Sciatic nerve (tissue), 2 donors: ENCODE results near the gene ERCC6L2. TPM values are rescaled to one million over a fixed set of nuclear protein-coding genes. Genes with fewer than 3 reads are reported as not detected.
A peak's percentile ranks its signal among the peaks of the same experiment; 100 is the strongest.

Experiments used
- ATAC-seq: fragments of 200-7000 bp; cut with Tn5 transposase; one replicate; pipeline ENCODE4 v1.9.1; 2020; ENCODE audit warnings: mild to moderate bottlenecking, moderate library complexity
- DNase-seq: peaks from one replicate; pipeline ENCODE4 v3.0.0-alpha.2; 2020; ENCODE audit warnings: low spot score
- intact Hi-C: fragments of 100-400 bp; cut with DNase I; formaldehyde crosslinking; loops from one replicate; pipeline ENCODE4 v1.14.2; 2022
- total RNA-seq: library from RNA; stranded (reverse); fragmentation: NEBNext Ultra II Directional; extraction: Animal tissue kit (Norgen Biotek cat#: 25700); gene quantifications from one replicate; pipeline ENCODE4 v1.2.1, GENCODE V29; 2021
- donor health status: DM: no; HTN: no; CAD: no.
- donor health status: DM: no; HTN: no; CAD: no.

Gene ERCC6L2, protein sequence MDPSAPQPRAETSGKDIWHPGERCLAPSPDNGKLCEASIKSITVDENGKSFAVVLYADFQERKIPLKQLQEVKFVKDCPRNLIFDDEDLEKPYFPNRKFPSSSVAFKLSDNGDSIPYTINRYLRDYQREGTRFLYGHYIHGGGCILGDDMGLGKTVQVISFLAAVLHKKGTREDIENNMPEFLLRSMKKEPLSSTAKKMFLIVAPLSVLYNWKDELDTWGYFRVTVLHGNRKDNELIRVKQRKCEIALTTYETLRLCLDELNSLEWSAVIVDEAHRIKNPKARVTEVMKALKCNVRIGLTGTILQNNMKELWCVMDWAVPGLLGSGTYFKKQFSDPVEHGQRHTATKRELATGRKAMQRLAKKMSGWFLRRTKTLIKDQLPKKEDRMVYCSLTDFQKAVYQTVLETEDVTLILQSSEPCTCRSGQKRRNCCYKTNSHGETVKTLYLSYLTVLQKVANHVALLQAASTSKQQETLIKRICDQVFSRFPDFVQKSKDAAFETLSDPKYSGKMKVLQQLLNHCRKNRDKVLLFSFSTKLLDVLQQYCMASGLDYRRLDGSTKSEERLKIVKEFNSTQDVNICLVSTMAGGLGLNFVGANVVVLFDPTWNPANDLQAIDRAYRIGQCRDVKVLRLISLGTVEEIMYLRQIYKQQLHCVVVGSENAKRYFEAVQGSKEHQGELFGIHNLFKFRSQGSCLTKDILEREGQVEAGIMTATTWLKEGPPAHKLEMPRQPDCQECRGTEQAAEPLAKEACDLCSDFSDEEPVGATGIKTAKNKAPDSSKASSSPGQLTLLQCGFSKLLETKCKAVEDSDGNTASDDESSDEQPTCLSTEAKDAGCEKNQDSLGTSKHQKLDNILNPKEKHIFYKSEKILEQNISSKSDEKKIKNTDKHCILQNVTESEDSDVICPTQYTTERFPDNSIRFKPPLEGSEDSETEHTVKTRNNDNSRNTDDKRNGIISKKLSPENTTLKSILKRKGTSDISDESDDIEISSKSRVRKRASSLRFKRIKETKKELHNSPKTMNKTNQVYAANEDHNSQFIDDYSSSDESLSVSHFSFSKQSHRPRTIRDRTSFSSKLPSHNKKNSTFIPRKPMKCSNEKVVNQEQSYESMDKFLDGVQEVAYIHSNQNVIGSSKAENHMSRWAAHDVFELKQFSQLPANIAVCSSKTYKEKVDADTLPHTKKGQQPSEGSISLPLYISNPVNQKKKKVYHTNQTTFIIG (N-terminal part only)
- total RNA-seq, result 63.7 TPM

DNA sequence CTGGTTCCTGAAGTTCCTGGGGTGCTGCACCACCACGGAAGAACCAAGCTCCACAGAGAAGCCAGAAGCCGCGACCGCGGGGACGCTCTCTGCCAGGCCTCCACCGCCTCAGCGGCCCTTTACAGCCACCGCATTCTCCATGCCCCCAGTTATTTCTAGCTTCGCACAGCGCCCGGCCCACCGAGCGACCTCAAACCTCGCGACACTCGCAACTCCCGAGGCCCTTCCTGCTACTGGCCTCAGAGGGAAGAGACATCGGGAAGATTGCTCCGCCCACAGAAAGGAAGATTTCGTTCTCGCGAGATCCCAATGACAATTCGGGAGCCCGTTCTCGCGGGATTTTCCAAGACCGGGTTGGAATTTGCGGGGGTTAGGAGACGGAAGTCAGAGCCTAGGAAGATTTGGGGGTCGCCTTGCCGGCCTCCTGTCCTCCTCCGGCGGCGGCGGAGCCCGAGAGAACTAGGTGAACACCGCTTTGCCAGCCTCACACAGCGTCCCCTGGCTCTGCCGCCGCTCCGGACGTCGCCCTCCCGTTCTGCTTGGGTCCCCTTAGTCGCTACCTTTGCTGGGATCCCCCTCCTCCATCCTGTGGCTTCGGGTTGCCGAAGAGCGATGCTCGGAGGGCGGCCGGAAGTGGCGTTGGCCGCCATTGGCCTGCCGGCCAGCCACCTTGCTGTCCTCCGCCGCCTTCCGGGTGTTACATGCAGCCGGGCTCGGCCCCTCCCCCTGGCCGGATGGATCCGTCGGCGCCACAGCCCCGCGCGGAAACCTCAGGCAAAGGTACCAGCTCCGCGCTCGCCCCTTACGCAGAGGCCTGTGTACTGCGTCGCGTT lies at the start of gene ERCC6L2:
Gene ERCC6L2, plus strand, starts transcription at position 387 of the 833 bp plus-strand sequence. Its CDS starts 348 bp downstream, at position 735.
- DNase-seq, result peak; percentile 96
- ATAC-seq, result peak; percentile 98
- intact Hi-C loops, result no loop called here

DNA sequence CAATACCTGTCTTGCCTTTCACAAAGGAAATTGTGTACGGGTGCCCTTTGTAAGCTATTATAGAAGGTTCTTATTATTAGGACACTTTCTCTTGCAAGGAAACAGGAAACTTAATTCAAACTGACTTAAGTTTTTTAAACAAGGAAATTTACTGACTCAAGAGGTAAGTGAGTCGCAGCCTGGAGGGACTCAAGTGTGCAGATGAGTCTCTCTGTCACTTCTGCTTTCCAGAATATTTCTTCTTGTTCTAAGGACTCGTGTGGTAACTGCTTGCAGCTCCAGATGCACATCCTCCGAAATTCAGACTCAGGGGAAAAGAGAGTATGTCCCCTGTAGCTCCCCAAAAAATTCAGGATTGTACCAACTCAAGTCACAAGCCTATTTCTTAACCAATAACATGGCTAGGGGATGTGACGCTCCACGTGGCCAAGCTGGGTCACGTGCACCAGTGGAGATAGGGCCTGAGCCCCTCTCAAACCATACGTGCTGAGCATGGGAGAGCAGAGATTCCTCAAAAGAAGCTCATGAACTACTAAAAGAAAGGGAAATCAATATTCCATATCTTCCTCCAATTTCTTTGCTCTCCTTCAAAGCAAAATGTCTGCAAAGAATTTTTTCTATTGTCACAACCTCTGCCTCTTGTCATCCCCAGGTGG lies 49.2 kb upstream of the ERCC6L2 start:
- ATAC-seq (no peak), DNase-seq (no peak)
- intact Hi-C loops, result no loop called here

DNA sequence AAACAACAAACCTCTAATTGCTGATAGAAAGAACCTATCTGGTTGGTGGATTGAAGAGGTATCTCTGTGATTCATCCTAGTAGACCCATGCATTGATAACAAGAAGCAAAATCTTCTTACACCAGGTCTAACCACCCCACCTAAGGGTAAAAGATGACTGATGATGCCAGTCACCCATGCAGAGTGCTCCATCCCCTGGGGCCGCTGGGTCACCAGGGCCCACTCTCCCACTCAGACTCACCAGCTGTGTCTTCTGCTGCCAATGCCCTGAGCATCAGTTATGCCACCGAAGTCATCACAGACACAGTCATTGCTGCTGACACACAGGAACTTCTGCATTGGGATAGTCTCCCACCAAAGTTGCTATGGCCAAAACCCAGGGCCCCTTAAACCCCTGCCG lies 44.7 kb upstream of the ERCC6L2 start:
- intact Hi-C loops, result no loop called here
- DNase-seq, result no peak
- no peak for ATAC-seq

DNA sequence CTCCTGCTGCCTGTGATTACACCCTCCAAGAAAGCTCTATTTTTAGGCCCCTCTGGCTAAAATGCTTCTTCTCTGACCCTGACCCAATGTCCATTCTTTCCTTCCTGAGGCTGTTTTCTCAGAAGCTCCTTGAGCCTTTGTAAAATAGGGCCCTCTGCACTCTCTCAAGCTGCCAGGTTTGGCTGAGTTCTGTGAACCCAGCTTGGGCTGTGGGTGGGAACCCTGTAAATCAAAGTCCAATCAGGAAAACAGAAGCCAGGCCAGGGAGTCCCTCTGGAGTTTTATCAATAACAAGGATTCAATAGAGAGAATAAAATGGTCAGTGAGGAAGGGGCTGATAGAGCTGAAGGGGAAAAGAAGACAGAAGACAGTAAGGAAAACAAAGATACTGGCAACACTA lies 43.7 kb upstream of the ERCC6L2 start:
- ATAC-seq, result peak; percentile 47
- DNase-seq, result no peak
- intact Hi-C loops, result no loop called here

DNA sequence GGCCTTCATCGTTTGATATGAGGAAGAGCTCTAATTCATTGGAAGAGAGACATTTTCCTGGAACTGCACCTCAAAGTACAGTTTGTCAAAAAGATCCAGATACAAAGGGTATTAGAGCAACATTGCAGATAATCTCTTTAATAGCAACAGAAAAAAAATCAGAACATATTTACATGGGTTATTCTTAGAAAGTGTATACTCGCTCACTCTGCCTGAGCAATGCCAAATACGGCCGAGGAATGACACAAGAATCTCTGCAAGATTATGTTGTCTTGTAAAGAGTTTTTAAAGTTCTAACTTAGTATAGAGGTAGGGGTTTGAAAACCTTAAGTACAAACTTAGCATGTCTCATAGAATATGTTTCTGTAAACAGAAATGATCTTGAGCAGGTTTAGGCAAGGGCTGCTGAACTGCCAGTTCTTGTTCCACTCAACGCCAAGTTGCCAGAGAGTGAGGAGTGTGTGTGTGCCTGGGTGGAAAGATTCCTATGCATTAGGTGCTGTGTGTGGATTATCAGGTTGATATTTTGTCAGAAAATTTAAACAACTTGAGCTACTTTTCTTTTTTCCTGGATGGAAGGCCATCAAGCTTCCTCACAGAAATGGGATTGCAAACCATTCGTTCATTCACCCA lies 41.8 kb upstream of the ERCC6L2 start:
- DNase-seq (no peak), ATAC-seq (no peak)
- intact Hi-C loops, result no loop called here

DNA sequence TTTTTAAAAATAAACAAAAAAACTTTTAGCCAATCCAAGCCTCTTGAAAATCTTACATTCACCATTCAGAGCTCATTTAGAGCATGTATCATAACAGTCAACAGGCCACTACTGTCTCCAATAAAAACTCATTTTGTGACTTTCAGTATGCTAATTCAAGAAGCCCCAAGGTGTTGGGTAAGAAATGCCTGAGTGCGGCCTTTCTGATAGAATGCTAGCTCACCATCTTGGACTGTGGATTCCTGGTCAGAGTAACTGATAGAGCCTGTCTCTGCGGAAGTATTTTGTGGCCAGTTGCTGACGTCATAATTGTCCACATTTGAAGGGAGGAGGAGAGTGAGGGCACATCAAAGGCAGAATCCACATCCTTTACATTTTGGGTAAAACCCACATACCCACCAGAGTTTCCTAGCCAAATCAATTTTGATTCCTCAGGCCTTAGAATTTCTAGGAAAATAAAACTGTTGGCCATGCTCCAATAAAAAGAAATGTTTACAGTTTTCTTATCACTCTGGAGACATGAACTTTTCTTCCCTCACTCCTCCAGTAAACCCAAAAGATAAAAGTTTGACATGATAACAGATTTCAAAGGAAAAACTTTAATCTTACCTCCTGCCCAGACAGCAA lies 41.1 kb upstream of the ERCC6L2 start:
- peak; percentile 56 for ATAC-seq
- DNase-seq, result no peak
- intact Hi-C loops, result no loop called here

DNA sequence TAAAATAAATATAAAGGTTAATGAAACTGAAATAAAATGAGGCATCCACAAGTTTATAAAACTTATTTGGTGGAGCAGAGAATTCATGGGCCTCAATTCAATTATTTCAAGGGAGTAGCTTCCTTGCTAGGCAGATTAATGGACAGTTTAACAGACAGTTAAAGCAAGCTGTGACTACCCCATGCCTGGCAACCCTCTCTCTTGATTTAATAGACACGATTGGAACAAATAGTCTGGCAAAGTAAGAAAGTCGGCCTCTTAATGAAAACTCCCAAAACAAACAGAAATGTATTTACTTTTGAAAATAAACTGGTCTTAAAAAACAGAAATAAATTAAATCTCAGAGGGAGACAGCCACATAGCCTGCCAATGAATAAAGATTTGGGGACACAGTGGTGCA lies 40.1 kb upstream of the ERCC6L2 start:
- intact Hi-C loops, result no loop called here
- no peak for ATAC-seq
- no peak for DNase-seq

DNA sequence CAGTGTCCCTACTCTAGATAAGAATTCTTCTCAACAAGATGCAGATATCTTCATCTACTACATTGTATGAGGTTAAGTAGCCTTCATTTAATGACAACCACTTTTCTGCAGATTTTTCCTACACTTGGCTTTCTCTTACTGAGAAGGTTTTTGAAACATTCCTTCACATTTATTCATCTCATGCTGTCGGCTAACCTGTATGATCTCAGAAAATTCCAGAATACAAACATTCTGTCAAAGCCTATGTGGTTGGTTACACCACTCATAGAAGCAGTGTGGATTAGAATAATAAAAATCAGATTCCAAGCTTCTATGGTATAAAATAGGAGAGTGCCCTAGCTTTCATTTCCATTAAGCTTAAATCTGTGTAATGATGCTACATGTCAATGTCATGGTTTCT lies 39.4 kb upstream of the ERCC6L2 start:
- intact Hi-C loops, result no loop called here
- no peak for DNase-seq
- no peak for ATAC-seq

DNA sequence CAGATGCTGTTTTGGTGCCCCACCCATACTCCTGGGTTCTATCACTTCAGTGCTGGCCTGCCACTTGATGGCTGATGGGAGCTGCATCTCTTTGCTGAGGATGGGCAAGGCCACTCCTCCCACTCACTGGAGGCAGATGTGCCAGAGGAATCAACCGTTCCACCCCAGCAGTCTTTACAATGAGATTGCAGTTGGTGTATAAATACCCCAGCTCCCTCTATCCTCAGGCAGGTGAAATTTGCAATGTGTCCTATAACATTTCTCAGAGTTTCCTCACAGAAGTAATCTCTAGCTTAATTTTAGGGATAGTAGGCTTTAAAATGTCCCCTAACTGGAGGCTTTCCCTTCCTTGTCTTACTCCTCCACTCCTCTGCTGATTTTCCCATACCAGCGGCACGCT lies 36.5 kb upstream of the ERCC6L2 start:
- intact Hi-C loops, result no loop called here
- no peak for ATAC-seq
- DNase-seq, result no peak

DNA sequence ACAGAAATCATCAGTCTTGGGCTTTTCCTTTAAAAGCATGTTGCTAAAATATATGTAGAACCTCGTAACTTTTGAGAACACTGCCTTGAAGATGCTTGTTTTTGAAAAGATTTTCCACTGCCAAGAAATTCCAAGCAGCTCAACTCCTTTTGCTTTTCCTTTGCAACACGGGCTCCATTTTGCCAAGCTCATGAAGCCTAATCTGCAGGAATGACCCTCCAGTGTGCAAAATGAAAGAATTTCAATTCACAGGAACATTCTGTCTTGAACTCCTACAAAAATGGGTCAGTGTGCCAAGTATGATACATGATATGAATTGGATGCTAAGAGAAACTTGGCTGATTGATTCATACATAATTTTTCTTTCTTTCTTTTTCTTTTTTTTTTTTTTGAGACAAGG lies 35.4 kb upstream of the ERCC6L2 start:
- intact Hi-C loops, result no loop called here
- no peak for DNase-seq

DNA sequence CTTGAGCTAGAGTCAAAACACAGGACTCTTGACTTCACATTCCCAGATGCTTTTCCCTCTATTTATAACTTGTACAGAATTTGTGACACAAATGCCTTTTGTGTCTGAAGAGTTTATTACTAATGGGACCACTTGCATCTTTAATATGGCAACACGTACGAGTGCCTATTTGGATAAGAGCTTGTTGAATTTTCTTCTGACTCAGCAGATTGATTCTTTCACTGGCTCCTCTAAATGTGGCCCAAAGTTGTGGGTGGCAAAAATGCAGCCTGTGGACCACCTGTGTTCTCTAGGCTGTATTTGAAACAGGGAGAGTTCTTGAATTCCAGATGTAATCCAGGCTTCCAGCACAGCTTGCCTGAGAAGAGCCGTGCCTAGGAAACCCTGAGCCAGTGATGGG lies 34.1 kb upstream of the ERCC6L2 start:
- ATAC-seq (no peak), DNase-seq (no peak)
- intact Hi-C loops, result no loop called here

More for the DNA sequence above, 35.4 kb upstream of the ERCC6L2 start:
- ATAC-seq, result no peak

DNA sequence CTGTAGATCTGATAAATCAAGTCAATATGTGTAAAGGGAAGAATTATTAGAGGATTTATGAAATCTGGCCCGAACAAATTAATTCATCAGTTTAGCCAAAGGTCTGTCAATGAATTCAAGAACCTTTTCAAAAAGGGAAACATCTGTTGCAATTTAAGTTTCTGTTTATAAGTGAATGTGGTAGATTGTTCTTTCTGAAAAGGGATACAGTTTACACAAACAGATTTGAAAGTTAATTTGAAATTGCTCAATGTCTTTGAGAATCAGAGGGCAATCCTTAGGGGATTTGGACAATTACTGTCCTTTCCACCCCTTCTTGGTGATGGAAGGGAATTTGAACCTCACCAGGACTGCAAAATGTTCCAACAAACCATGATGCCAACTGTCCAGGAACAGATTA lies 29.7 kb upstream of the ERCC6L2 start:
- ATAC-seq (peak; percentile 70), DNase-seq (no peak)
- intact Hi-C loops, result no loop called here

DNA sequence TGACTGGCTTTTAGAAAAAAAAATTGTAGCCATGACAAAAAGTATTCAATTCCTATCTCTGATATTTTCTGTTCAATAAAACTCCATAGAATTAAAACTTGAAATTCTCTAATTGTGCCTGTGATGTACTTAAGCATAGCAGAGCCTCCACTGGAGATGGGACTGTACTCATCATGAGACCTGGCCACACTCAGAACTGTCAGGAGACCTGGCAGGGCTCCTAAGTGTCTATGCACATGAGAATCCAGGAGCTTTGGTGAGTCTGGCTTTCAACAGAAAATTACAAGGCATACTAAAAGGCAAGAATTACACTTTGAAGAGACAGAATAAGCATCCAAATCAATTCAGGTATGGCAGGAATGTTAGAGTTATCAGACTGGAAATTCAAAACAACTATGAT lies 26.7 kb upstream of the ERCC6L2 start:
- intact Hi-C loops, result no loop called here
- DNase-seq, result no peak
- no peak for ATAC-seq

DNA sequence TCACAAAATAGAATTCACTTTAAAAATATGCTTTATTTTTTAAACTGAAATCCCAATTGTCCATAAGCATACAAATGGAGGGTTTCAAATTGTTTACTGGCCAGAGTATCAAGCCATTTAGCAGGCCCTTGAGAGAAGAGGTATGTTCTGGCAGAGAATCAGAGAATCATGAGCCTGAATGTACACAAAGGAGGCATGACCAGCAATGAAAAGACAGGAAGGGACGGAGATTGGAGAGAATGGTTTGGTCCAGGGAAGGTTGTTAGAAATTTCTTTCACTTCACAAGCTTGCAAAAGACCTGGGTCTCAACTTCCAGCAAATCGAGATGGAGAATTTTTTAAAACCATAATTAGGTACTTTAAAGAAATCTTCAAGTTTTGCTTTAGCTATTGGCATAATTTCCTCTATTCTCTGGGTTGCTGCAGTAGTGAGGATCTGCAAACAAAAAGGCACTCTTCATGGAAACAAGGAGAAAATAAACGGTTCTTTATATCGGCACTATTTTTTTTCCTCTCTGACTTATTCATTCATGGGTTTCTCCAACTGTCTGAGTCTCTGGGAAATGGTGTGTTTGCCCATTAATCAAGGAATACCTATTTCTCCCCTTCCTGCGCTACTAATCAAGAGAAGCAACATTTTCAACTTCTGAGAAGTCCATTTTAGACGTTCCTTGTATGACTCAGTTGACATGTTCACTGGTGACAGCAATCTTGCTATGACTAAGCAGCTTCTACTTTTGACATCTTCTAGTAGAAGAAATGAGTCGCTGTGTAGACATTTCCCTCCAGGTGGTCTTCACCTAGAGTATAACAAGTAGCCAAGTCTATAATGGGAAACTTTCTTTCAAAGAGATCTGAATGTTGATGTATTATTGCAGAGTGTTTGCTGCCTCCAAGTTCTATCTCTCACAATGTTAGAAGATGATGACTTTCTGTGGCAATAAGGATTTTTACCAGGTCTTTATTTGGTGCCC lies 23.1 kb upstream of the ERCC6L2 start:
- peak; percentile 33 for ATAC-seq
- intact Hi-C loops, result no loop called here
- DNase-seq, result no peak

DNA sequence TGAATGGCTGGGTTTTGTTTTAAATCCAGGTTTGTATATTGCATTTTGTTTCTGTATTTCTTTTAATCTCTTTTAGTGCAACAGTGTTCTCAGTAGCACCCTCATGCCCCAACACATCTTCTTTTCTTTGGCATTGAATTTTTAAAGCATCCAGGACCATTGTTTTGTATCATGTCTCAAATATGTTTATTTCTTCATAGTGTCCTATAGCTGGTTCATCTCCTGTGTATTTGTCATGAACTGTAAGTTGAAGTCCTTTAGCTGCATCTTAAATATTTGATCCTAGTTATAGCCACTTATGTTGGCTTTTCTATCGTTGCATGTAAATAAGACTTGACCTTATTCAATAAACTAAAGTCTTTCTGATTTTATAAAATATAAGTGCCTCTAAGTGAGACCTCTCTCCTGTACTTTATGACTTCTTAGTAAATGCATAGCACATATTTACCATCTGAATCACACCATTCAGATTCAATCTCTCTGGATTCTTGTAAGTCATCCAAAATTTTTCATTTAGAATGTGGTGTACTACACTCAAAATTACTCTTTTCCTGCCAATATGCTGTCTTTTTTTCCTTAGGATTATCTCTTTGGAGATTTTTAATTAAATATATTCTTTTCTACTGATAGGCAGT lies 21.0 kb upstream of the ERCC6L2 start:
- ATAC-seq, result no peak
- no peak for DNase-seq
- intact Hi-C loops, result no loop called here

DNA sequence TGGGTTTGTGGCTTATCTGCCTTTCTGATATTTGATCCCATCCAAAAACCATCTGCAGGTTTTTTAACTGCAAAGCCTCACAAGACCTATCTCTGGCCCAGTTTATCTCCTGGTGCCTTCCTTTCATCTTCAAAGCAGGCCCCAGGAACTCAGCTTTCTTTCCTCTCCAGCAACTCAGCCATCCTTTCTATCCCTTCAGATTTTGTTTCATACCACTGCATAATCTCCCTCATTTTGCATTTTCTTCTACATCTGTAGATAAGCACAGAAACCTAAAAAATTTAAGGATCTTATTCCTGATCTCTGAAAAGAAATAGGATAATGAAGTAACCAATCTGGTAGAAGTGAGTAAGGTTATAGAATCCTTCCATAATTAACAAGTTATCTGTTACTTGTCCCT lies 19.5 kb upstream of the ERCC6L2 start:
- ATAC-seq (no peak), DNase-seq (no peak)
- intact Hi-C loops, result no loop called here
